SW 1271 (cell line): Measurements from ENCODE around the gene PFN3.
"Not testable (repeated sequence)": the region's sequence is repeated elsewhere in the genome, so short reads cannot be mapped to it uniquely, and the experiment has no call there.

Experiments used
- DNase-seq, 2 experiments: peaks; one replicate each; lab custom pipeline; 2025; lab: John Stamatoyannopoulos, UW

Gene PFN3

DNA sequence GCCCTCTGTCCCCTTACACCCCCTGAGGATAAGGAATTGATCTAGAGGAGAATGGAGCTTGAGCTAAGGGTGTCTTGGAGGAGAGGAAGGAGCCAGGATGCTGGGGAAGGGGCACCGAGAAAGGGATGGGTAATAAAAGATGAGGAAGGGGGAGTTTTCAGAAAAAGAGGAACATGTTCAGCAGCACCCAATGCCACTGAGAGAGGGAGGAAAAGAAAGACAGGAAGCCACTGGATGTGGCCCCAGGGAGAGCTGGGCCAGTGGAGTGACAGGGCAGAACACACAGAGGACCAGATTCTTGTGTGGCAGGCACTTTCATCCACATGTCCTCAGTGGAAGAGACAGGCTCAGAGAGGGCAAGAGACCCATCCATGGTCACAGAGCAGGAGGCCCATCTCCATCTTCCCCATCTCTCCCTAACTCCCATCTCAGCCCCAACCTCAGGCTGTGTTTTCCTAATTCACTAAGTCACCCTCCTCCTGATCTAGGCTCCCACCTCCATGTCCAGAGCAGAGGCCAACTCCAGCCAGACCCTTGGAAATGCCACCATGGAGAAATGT lies 7.2 kb downstream of the PFN3 start:
- DNase-seq = no peak

GRCh38 chr5:177392765-177393164 lies 7.7 kb downstream of the PFN3 start:
- no peak for DNase-seq

- peak; percentile 64 to 84 for DNase-seq
These were observed 9.8 kb downstream of the PFN3 start for GRCh38 chr5:177390363-177391300.

DNA sequence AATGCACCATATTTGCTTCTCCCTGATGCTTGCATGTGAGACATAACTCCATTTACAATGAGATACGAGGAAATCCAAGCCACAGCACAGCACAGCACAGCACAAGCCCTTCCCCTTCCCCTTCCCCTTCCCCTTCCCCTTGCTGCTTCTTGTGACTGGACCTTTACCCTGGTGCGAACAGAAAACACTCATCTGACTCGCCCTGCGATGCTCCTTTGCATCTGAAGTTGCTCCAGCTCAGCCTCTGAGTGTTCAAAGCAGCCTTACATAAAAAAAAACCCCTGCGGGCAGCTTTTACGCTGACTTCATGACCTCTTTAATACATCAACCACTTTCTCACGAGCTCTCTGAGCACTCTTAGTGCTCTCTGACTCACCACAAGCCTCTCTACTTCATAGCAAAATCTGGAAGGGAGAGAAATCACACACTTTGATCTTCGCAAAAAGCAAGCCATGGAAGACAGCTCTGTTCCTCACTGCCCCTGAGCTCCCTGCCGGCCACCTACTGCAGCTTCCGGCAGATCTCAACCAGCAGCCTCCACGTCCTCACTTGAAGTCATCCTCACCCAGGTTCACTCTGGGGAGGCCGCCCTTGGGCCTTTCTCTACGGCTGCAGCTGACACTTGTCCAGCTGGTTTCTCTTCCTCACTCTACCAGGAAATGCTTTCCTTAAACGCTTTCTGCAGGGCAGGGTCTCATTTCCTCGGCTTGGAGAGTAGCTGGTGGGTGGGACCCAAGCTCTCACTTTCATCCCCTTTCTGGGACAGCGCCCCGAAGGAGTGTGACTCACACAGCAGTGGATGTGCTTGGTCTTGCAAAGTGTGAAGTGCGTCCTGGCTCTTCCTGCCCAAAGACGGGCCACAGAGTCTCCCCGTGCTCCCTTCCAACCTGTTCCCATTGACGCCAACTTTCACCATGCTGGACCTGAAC lies 11.0 kb downstream of the PFN3 start:
- DNase-seq = no peak

DNA sequence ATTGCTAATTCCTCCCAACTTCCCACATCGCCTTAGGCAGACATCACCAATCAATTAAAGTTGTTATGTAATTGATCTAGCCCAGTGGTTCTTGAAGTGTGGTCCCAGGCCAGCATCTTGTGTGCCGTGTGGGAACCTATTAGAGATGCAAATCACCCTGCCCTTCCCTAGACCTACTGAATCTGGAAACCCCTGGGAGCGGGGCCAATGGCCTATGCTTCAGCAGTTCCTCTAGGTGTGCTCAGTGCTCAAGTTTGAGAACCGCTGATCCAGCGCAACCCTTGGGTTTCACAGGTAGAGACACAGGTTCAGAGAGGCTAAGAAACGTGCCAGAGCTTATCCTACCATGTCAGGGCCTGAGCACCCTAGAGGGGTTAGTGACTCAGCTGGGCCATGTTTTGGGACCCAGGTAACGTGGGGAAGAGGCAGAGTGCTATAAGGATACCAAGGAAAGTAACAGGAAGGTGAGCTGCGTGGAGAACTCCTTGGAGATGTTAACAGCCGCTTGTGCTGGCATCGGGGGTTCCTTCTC lies 11.9 kb downstream of the PFN3 start:
- no peak for DNase-seq

- no peak for DNase-seq
These were observed 13.1 kb downstream of the PFN3 start for GRCh38 chr5:177387405-177387804.

GRCh38 chr5:177386542-177386941 lies 13.9 kb downstream of the PFN3 start:
- no peak for DNase-seq

DNA sequence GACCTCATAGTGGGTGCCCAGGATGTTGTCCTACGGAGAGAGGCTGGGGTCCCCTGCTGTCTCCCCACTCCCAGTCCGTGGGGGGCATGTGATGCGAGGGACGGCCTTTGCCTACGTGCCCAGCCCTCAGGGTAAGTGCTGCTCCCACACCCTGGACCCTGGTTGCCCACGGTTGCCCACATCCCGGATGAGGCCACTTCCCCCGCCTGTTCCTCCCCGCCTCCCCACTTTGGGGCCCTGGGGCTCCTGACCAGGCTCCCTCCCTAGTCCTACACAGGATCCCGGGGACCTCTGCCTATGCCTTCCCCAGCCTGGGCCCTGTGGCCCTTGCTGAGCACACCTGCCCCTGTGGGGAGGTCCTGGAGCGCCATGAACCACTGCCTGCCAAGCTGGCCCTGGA lies 14.7 kb downstream of the PFN3 start:
- no peak for DNase-seq

DNA sequence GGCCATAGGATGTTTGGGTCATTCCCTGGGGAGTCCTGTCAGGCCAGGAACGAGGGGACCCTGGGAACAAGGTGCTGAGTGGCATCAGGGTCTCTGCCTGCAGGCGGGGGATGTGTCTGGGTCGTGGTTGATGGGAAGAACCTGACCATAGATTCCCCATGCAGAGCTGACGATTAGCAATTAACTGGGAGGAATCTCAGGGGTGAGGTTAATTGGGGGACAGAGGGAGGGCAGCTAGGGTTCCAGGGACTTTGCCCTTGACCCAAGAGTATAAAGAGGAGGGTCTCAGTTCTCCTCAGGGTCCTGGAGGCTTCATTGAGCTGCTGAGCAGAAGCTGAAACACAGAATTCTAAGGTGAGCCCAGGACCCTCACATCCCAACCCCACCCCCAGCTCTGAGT lies 16.3 kb downstream of the PFN3 start, which contains the start of gene SLC34A1:
TSS of gene SLC34A1 (plus strand) at position 301 of the 400 bp plus-strand sequence. CDS start 1,308 bp downstream, outside the sequence.
- no peak for DNase-seq

GRCh38 chr5:177383181-177383580 lies 17.3 kb downstream of the PFN3 start:
- no peak for DNase-seq

GRCh38 chr5:177382423-177383029 lies 17.9 kb downstream of the PFN3 start:
- no peak for DNase-seq

- no peak for DNase-seq
These were observed 19.7 kb downstream of the PFN3 start for GRCh38 chr5:177380805-177381126.

DNA sequence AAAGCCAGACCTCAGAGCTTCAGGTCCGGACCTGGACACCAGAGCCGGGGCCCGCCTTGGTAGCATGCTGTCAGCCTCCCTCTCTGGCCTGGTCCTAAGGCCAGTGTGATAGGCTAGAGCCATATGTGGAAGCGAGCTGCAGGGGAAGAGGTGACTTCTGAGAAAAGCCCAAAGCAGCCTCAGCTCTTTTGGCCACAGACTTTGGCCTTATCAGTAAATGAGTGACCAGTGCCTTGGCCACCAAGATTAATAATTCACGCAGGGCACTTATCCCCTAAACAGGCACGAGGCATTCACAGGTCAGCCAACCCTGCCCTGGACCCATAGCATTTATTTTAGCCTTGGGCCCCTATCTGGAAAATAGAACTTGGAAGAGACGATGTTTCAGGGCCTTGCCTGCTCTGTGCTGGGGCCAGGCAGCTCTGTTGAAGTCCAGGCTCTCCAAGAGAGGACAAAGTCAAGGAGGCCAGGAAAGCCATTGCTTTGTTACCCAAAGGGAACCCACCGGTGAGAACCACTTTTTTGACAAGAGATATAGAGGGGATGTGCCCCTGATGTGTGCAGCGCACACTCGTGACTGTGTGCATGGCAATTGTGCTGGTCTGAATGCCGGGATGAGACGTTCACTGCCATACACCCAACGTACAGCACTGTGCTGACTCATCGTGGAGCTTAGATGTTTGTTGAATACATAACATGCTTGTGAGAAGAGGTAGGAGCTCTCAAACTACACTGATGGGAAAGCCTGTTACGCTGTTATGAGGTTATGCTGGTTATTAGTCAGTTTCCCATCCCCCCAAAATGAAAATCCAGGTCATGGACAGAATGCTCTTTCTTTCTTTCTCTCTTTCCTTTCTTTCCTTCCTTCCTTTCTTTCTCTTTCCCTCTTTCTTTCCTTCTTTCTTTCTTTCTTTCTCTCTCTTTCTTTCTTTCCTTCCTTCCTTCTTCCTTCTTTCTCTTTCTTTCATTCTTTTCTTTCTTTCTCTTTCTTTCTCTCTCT lies 21.3 kb downstream of the PFN3 start:
- peak; percentile 23 to 27 for DNase-seq

- no peak for DNase-seq
These were observed 22.3 kb downstream of the PFN3 start for GRCh38 chr5:177377851-177378776.

GRCh38 chr5:177376107-177376506 lies 24.4 kb downstream of the PFN3 start:
- no peak for DNase-seq

GRCh38 chr5:177375516-177375915 lies 24.9 kb downstream of the PFN3 start:
- DNase-seq = not testable (repeated sequence)

GRCh38 chr5:177374211-177374610 lies 26.2 kb downstream of the PFN3 start:
- no peak for DNase-seq

DNA sequence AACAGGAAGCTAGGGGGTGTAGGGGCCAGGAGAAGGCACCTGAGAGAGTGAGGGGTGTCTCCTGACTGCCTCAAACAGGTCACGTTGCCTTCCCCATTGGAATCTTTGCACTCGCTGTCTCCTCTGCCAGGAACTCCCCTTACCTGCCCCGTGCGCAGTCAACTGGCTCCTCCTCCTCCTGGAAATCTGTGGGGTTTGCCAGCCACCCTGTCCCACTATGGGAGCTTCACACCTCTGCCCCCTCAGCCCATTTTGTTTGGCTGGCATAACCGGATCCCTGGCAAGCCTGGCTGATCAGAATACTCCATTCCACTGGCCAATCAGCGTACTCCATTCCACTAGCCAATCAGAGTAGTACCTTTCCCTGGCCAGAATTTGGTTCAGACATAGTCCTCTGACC lies 26.7 kb downstream of the PFN3 start:
- DNase-seq = no peak

GRCh38 chr5:177372910-177373309 lies 27.6 kb downstream of the PFN3 start:
- no peak for DNase-seq
